Prostate gland (tissue), 2 donors: ENCODE results near the gene CACNA2D1.

Experiments
- POLR2A ChIP-seq: fragments of 450-650 bp; IDR thresholded peaks from one replicate; pipeline ENCODE4 v1.6.1; 2016; ENCODE audit warnings: antibody characterized with exemption, mild to moderate bottlenecking
- POLR2AphosphoS5 ChIP-seq: sonication (generic); formaldehyde crosslinking; IDR thresholded peaks from one replicate; pipeline ENCODE4 v1.6.1; 2017; ENCODE audit warnings: antibody characterized with exemption
- TF ChIP-seq, protein P1 (sequence below), 4 experiments: fragments of 200-600 bp in 2 of 4; fragments of 450-650 bp in 2 of 4; sonication (generic) in 2 of 4; IDR thresholded peaks; 1 replicate in 3 of 4; 2 replicates in 1 of 4; pipeline ENCODE4 v1.5.1; 2016 to 2019; ENCODE audit warnings: antibody characterized with exemption in 4 of 4, mild to moderate bottlenecking in 2 of 4, moderate library complexity in 2 of 4

- TF ChIP-seq, protein P1, sequence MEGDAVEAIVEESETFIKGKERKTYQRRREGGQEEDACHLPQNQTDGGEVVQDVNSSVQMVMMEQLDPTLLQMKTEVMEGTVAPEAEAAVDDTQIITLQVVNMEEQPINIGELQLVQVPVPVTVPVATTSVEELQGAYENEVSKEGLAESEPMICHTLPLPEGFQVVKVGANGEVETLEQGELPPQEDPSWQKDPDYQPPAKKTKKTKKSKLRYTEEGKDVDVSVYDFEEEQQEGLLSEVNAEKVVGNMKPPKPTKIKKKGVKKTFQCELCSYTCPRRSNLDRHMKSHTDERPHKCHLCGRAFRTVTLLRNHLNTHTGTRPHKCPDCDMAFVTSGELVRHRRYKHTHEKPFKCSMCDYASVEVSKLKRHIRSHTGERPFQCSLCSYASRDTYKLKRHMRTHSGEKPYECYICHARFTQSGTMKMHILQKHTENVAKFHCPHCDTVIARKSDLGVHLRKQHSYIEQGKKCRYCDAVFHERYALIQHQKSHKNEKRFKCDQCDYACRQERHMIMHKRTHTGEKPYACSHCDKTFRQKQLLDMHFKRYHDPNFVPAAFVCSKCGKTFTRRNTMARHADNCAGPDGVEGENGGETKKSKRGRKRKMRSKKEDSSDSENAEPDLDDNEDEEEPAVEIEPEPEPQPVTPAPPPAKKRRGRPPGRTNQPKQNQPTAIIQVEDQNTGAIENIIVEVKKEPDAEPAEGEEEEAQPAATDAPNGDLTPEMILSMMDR (IDR thresholded peaks at IDR 0.05), result no peak
- no peak for TF ChIP-seq POLR2A
- no peak for TF ChIP-seq POLR2AphosphoS5
Observed at GRCh38 chr7:82078807-82079206, 364.8 kb downstream of the CACNA2D1 start.
